Dermis microvascular lymphatic vessel endothelial cell (primary cell): ENCODE measurements around the gene TNIK. TPM values are rescaled to one million over a fixed set of nuclear protein-coding genes. Genes with fewer than 3 reads are reported as not detected.

Experiments used
- DNase-seq, 2 donors: peaks; one replicate each; pipeline versions ENCODE4 v3.0.0 to v3.0.0-alpha.2; 2010; ENCODE audit warnings: low read depth in 2 of 2
- total RNA-seq: library from RNA; depleted of rRNA; stranded (reverse); fragments of >200 nt; gene quantifications from 2 replicates; pipeline ENCODE4 v1.2.1, GENCODE V29; 2014

TNIK gene
- total RNA-seq, 1 donor from 2014 or later: 18.9 TPM

- DNase-seq: no peak
Measured at GRCh38 chr3:171169443-171169842, 290.8 kb downstream of the TNIK start.

GRCh38 chr3:171168551-171168950 is 291.7 kb downstream of the TNIK start:
- no peak for DNase-seq

- DNase-seq: no peak
Measured at GRCh38 chr3:171168086-171168485, 292.1 kb downstream of the TNIK start.

- no peak for DNase-seq
Measured at GRCh38 chr3:171165983-171166382, 294.2 kb downstream of the TNIK start.

- no peak for DNase-seq
Measured at GRCh38 chr3:171165499-171165921, 294.7 kb downstream of the TNIK start.

GRCh38 chr3:171164067-171164465 is 296.1 kb downstream of the TNIK start:
- no peak for DNase-seq

- DNase-seq: peak; percentile 14 to 37
Measured at GRCh38 chr3:171163101-171164066, 296.8 kb downstream of the TNIK start.

- no peak for DNase-seq
Measured at GRCh38 chr3:171160325-171160724, 299.9 kb downstream of the TNIK start.

- no peak for DNase-seq
Measured at GRCh38 chr3:171159822-171160157, 300.4 kb downstream of the TNIK start.

- no peak for DNase-seq
Measured at GRCh38 chr3:171159024-171159821, 301.0 kb downstream of the TNIK start.

GRCh38 chr3:171157980-171158379 is 302.2 kb downstream of the TNIK start:
- no peak for DNase-seq

GRCh38 chr3:171157286-171157685 is 302.9 kb downstream of the TNIK start:
- DNase-seq: no peak

- no peak for DNase-seq
Measured at GRCh38 chr3:171156401-171157010, 303.7 kb downstream of the TNIK start.

- no peak for DNase-seq
Measured at GRCh38 chr3:171155122-171155700, 305.0 kb downstream of the TNIK start.

GRCh38 chr3:171150945-171151344 is 309.3 kb downstream of the TNIK start:
- peak in 1 of 2 donors; percentile 38 for DNase-seq

GRCh38 chr3:171149526-171150116 is 310.6 kb downstream of the TNIK start:
- no peak for DNase-seq

GRCh38 chr3:171145798-171146197 is 314.4 kb downstream of the TNIK start:
- DNase-seq: no peak

GRCh38 chr3:171142985-171143384 is 317.2 kb downstream of the TNIK start:
- DNase-seq: peak; percentile 21

- DNase-seq: no peak
Measured at GRCh38 chr3:171140246-171140645, 320.0 kb downstream of the TNIK start.

- DNase-seq: no peak
Measured at GRCh38 chr3:171138027-171138426, 322.2 kb downstream of the TNIK start.

GRCh38 chr3:171135549-171135948 is 324.7 kb downstream of the TNIK start:
- DNase-seq: no peak
